C4-2B (cell line): ENCODE data around the gene TMEM38B.
"Not testable (repeated sequence)": the region's sequence is repeated elsewhere in the genome, so short reads cannot be mapped to it uniquely, and the experiment has no call there.

Experiments
- H3K27ac ChIP-seq: fragments of 450-650 bp; 2 replicates; pipeline ENCODE4 v1.5.1; 2017
- ZFX ChIP-seq: fragments of 450-650 bp; IDR thresholded peaks from 2 replicates; pipeline ENCODE4 v1.6.1; 2017
- TF ChIP-seq, protein P1 (sequence below): fragments of 450-650 bp; conservative IDR thresholded peaks from 2 replicates; pipeline ENCODE4 v1.5.1; 2017; ENCODE audit warnings: mild to moderate bottlenecking

The TMEM38B gene

GRCh38 chr9:105698348-105698870 is 4.1 kb downstream of the TMEM38B start:
- TF ChIP-seq, protein P1, sequence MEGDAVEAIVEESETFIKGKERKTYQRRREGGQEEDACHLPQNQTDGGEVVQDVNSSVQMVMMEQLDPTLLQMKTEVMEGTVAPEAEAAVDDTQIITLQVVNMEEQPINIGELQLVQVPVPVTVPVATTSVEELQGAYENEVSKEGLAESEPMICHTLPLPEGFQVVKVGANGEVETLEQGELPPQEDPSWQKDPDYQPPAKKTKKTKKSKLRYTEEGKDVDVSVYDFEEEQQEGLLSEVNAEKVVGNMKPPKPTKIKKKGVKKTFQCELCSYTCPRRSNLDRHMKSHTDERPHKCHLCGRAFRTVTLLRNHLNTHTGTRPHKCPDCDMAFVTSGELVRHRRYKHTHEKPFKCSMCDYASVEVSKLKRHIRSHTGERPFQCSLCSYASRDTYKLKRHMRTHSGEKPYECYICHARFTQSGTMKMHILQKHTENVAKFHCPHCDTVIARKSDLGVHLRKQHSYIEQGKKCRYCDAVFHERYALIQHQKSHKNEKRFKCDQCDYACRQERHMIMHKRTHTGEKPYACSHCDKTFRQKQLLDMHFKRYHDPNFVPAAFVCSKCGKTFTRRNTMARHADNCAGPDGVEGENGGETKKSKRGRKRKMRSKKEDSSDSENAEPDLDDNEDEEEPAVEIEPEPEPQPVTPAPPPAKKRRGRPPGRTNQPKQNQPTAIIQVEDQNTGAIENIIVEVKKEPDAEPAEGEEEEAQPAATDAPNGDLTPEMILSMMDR, result no peak
- no peak for TF ChIP-seq ZFX
- H3K27ac ChIP-seq, result no peak overlapping the region

DNA sequence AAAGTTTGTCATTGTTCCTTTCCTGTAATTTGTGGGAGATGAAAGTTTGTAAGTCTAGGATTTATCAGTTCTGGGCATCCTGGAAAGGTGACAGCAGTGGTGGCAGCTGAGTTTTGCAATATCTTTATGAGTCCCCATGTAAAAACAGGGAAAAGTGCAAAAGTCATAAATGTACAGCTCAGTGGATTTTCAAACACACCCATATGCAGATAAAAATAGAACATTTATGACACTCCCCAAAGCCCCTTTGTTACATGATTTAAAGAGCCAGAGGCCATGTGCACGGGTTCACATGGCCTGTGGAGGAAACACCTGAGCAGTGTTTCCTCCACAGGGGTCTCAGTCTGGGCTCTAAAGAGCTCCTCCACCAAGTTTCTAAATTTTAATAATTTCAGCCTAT is 6.3 kb downstream of the TMEM38B start:
- TF ChIP-seq, protein P1, result no peak
- TF ChIP-seq ZFX, result no peak
- H3K27ac ChIP-seq, result no peak overlapping the region

DNA sequence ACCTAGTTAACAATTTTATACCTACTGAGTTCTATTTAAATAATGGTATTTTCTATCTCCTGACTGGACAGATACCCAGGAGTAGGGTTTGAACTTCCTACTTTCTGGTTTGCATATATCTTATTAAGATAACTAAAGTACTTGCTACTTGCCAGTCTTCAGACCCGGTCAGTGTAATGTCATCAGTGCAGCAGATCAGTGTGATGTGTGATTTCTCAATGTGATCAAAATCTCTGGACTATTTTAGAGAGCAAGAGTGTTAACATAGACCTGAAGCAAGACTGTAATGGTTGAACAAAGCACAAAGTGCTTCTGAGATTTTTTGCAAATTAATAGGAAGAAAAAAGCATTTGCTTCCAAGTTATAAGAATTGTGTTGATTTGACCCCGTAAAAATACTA is 6.8 kb downstream of the TMEM38B start:
- H3K27ac ChIP-seq, result no peak overlapping the region
- TF ChIP-seq, protein P1, result no peak
- TF ChIP-seq ZFX, result no peak

GRCh38 chr9:105702207-105702606 is 7.9 kb downstream of the TMEM38B start:
- TF ChIP-seq ZFX, result no peak
- TF ChIP-seq, protein P1, result no peak
- H3K27ac ChIP-seq, result no peak overlapping the region

GRCh38 chr9:105703638-105704037 is 9.3 kb downstream of the TMEM38B start:
- not testable (repeated sequence) for H3K27ac ChIP-seq

GRCh38 chr9:105706156-105706555 is 11.8 kb downstream of the TMEM38B start:
- no peak overlapping the region for H3K27ac ChIP-seq
- no peak for TF ChIP-seq ZFX
- TF ChIP-seq, protein P1, result no peak

DNA sequence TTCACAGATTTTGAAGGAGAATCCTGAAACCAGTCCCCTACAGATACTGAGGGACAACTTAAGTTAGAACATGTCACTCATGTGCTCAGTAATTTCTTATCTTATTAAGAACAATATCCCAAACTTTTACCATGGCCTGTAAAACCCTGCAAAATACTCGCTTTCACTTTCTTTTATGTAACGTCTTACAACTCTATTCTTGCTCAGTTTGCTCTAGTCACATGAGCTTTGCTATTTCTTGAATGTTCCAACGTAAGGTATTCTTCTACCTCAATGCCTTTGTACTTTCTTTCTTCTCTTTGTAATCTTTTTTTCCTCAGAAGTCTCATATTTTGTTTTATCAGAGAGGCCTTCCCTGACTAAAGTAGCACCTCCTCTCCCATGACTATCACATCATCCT is 14.1 kb downstream of the TMEM38B start:
- no peak for TF ChIP-seq ZFX
- TF ChIP-seq, protein P1, result no peak
- no peak overlapping the region for H3K27ac ChIP-seq

- no peak for TF ChIP-seq ZFX
- TF ChIP-seq, protein P1, result no peak
- no peak overlapping the region for H3K27ac ChIP-seq
Measured at GRCh38 chr9:105710638-105711037, 16.3 kb downstream of the TMEM38B start.
